A549 (cell line): ENCODE results near the gene PTGDS.

ENCODE experiments used
- CHD2 ChIP-seq: fragments of 150-350 bp; IDR thresholded peaks from 2 replicates; pipeline ENCODE4 v1.6.1; 2014; ENCODE audit warnings: low read length; ENCODE audit not compliant: partially characterized antibody
- CTCF ChIP-seq: fragments of >200 bp; sonication (Bioruptor Twin); formaldehyde crosslinking; IDR thresholded peaks from 3 replicates; pipeline ENCODE4 v1.5.1; 2016
- EP300 ChIP-seq, 2 experiments: fragments of >200 bp; sonication (Bioruptor Twin); formaldehyde crosslinking; IDR thresholded peaks; 2 replicates in 1 of 2; 3 replicates in 1 of 2; pipeline ENCODE4 v1.6.1; 2016 to 2017
- GATA3 ChIP-seq: IDR thresholded peaks from 2 replicates; pipeline ENCODE4 v1.6.1; 2012; ENCODE audit warnings: borderline replicate concordance
- JUN ChIP-seq, 2 experiments: fragments of >200 bp; sonication (Bioruptor Twin); formaldehyde crosslinking; IDR thresholded peaks; 2 replicates in 1 of 2; 3 replicates in 1 of 2; pipeline ENCODE4 v1.6.1; 2016 to 2017
- KDM1A ChIP-seq: fragments of 200-600 bp; sonication (generic); IDR thresholded peaks from 2 replicates; pipeline ENCODE4 v1.6.1; 2016; ENCODE audit warnings: low read depth, mild to moderate bottlenecking
- MYC ChIP-seq: IDR thresholded peaks from 2 replicates; pipeline ENCODE4 v1.6.1; 2012; ENCODE audit warnings: mild to moderate bottlenecking, inconsistent platforms, low read length, improper control_type of control experiment, borderline replicate concordance
- POLR2A ChIP-seq: IDR thresholded peaks from 2 replicates; pipeline ENCODE4 v1.6.1; 2012; ENCODE audit warnings: mild to moderate bottlenecking, low read length
- RNF2 ChIP-seq: fragments of 200-600 bp; sonication (generic); IDR thresholded peaks from 2 replicates; pipeline ENCODE4 v1.6.1; 2016; ENCODE audit warnings: low read depth, mild to moderate bottlenecking, antibody characterized with exemption, moderate library complexity, borderline replicate concordance
- TF ChIP-seq, protein P1 (sequence below): fragments of 450-650 bp; IDR thresholded peaks from 2 replicates; pipeline ENCODE4 v1.6.1; 2014; ENCODE audit warnings: antibody characterized with exemption

GRCh38 chr9:137026384-137026783 is 49.1 kb downstream of the PTGDS start:
- TF ChIP-seq CTCF (no peak), EP300 (IDR thresholded peaks at IDR 0.05) (no peak), POLR2A (no peak), RNF2 (no peak), CHD2 (no peak), MYC (no peak), KDM1A (no peak), GATA3 (no peak), JUN (IDR thresholded peaks at IDR 0.05) (no peak)
- TF ChIP-seq, protein P1, sequence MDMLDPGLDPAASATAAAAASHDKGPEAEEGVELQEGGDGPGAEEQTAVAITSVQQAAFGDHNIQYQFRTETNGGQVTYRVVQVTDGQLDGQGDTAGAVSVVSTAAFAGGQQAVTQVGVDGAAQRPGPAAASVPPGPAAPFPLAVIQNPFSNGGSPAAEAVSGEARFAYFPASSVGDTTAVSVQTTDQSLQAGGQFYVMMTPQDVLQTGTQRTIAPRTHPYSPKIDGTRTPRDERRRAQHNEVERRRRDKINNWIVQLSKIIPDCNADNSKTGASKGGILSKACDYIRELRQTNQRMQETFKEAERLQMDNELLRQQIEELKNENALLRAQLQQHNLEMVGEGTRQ, result no peak
